GM12878 (cell line): ENCODE measurements around the gene NINL. TPM values are rescaled to one million over a fixed set of nuclear protein-coding genes. Genes with fewer than 3 reads are reported as not detected.
"Not testable (repeated sequence)": the region's sequence is repeated elsewhere in the genome, so short reads cannot be mapped to it uniquely, and the experiment has no call there.

Experiments used
- ATAC-seq: fragments of 200-7000 bp; cut with Tn5 transposase; 3 replicates; pipeline ENCODE4 v1.9.1; 2020; ENCODE audit warnings: mild to moderate bottlenecking, moderate library complexity
- BruUV-seq: library from RNA; stranded (reverse); fragments of 400-500 nt; replicated peaks from 2 replicates; lab custom pipeline; 2021; lab: Mats Ljungman, UMichigan
- CTCF ChIA-PET: fragments of 300-600 bp; sonication (Branson Sonifier 250); formaldehyde crosslinking; extraction: SDS; loops from one replicate; lab custom pipeline; 2021; ENCODE audit warnings: inconsistent platforms; lab: Yijun Ruan, JAX
- POLR2A ChIA-PET: fragments of 350-600 bp; formaldehyde crosslinking; extraction: SDS; loops from one replicate; lab custom pipeline; 2021; ENCODE audit warnings: inconsistent platforms; lab: Charles Lee
- RAD21 ChIA-PET: fragments of 300-600 bp; sonication (Branson Sonifier 250); formaldehyde crosslinking; loops from one replicate; lab custom pipeline; 2023; ENCODE audit warnings: antibody characterized with exemption; ENCODE audit not compliant: unreplicated experiment; lab: Charles Lee
- SMC1A ChIA-PET: fragments of 300-600 bp; sonication (Branson Sonifier 250); formaldehyde crosslinking; loops from one replicate; lab custom pipeline; 2023; ENCODE audit not compliant: unreplicated experiment, uncharacterized antibody; lab: Charles Lee
- DNase-seq: peaks from one replicate; pipeline ENCODE4 v3.0.0-alpha.2; 2011; ENCODE audit warnings: low read depth, low spot score
- FAIRE-seq: peaks from 3 replicates; lab custom pipeline; 2011; peaks lifted over from hg19 to GRCh38; lab: Jason Lieb, UNC
- H2AFZ ChIP-seq: 2 replicates; pipeline ENCODE4 v1.6.0; 2011; ENCODE audit warnings: low read depth, low read length, control low read depth; ENCODE audit not compliant: control insufficient read depth
- H3K27ac ChIP-seq: 2 replicates; pipeline ENCODE4 v1.5.1; 2011; ENCODE audit warnings: control low read depth; ENCODE audit not compliant: control insufficient read depth, insufficient read depth
- H3K27me3 ChIP-seq, 2 experiments: replicated peaks in 1 of 2; 2 replicates each; pipeline versions ENCODE4 v1.6.0 to v1.6.1; 2011; ENCODE audit warnings: low read length in 1 of 2; ENCODE audit not compliant: control insufficient read depth in 2 of 2, insufficient read depth in 2 of 2
- H3K36me3 ChIP-seq, 2 experiments: 2 replicates each; pipeline ENCODE4 v1.5.1; 2011; ENCODE audit warnings: low read length in 1 of 2; ENCODE audit not compliant: control insufficient read depth in 2 of 2, insufficient read depth in 2 of 2
- H3K4me1 ChIP-seq: 2 replicates; pipeline ENCODE4 v1.6.1; 2011; ENCODE audit warnings: mild to moderate bottlenecking, low read length, moderate library complexity, mixed read lengths; ENCODE audit not compliant: control insufficient read depth, insufficient read depth
- H3K4me2 ChIP-seq: 2 replicates; pipeline ENCODE4 v1.6.0; 2011; ENCODE audit warnings: control low read depth; ENCODE audit not compliant: control insufficient read depth, insufficient read depth
- H3K4me3 ChIP-seq: fragments of 200-600 bp; sonication (generic); 2 replicates; pipeline ENCODE4 v1.5.1; 2016
- H3K79me2 ChIP-seq: 2 replicates; pipeline ENCODE4 v1.6.0; 2011; ENCODE audit warnings: low read length; ENCODE audit not compliant: control insufficient read depth, insufficient read depth
- H3K9ac ChIP-seq: 2 replicates; pipeline ENCODE4 v1.8.0; 2011; ENCODE audit warnings: low read length, control low read depth, mixed read lengths; ENCODE audit not compliant: control insufficient read depth, insufficient read depth
- H3K9me3 ChIP-seq: replicated peaks from 3 replicates; pipeline ENCODE4 v1.5.1; 2011; ENCODE audit warnings: mild to moderate bottlenecking, low read length; ENCODE audit not compliant: control insufficient read depth, insufficient read depth
- H4K20me1 ChIP-seq: 2 replicates; pipeline ENCODE4 v1.6.0; 2011; ENCODE audit not compliant: control insufficient read depth, insufficient read depth
- ATF3 ChIP-seq: IDR thresholded peaks from 2 replicates; pipeline ENCODE4 v1.6.1; 2011; ENCODE audit warnings: low read depth, mild to moderate bottlenecking, low read length, moderate library complexity, borderline replicate concordance; ENCODE audit errors: extremely low read depth
- CHD1 ChIP-seq: IDR thresholded peaks from 2 replicates; pipeline ENCODE4 v1.6.1; 2012; ENCODE audit warnings: low read depth, low read length, improper control_type of control experiment
- EZH2 ChIP-seq: IDR thresholded peaks from 2 replicates; pipeline ENCODE4 v1.6.1; 2012; ENCODE audit warnings: low read depth, mild to moderate bottlenecking, control low read depth, inconsistent platforms, low read length, borderline replicate concordance; ENCODE audit not compliant: control insufficient read depth
- NR2F1 ChIP-seq: fragments of 450-650 bp; conservative IDR thresholded peaks from 2 replicates; pipeline ENCODE4 v1.6.1; 2017; ENCODE audit warnings: mild to moderate bottlenecking
- RBBP5 ChIP-seq: fragments of 200-600 bp; sonication (generic); conservative IDR thresholded peaks from 2 replicates; pipeline ENCODE4 v1.6.1; 2016
- RCOR1 ChIP-seq: conservative IDR thresholded peaks from 2 replicates; pipeline ENCODE4 v1.6.1; 2012; ENCODE audit warnings: low read depth, low read length, improper control_type of control experiment
- SMARCA5 ChIP-seq: fragments of 450-650 bp; IDR thresholded peaks from 2 replicates; pipeline ENCODE4 v1.6.1; 2017; ENCODE audit warnings: mild to moderate bottlenecking
- SREBF1 ChIP-seq: IDR thresholded peaks from 2 replicates; pipeline ENCODE4 v1.6.1; 2012; ENCODE audit warnings: mild to moderate bottlenecking, low read length
- TAF1 ChIP-seq: IDR thresholded peaks from 2 replicates; pipeline ENCODE4 v1.6.1; 2011; ENCODE audit warnings: mild to moderate bottlenecking, low read depth, low read length, borderline replicate concordance
- USF2 ChIP-seq: IDR thresholded peaks from 2 replicates; pipeline ENCODE4 v1.6.1; 2011; ENCODE audit warnings: low read depth, low read length, improper control_type of control experiment, borderline replicate concordance
- ZNF592 ChIP-seq: fragments of 450-650 bp; IDR thresholded peaks from 2 replicates; pipeline ENCODE4 v1.6.1; 2017; ENCODE audit warnings: mild to moderate bottlenecking, moderate library complexity
- WGBS: methylation state at CpG from one replicate; pipeline ENCODE4 v1.1.6; 2016; ENCODE audit warnings: low lambda C conversion rate; ENCODE audit not compliant: insufficient replicate concordance, insufficient coverage; ENCODE audit errors: missing lambda C conversion rate; 5-methylcytosine and 5-hydroxymethylcytosine counted together
- in situ Hi-C: fragments of 300-500 bp; cut with MboI; formaldehyde crosslinking; loops from 9 replicates; pipeline ENCODE4 v1.14.3; 2018; ENCODE audit warnings: mixed read lengths
- intact Hi-C: fragments of 100-400 bp; cut with micrococcal nuclease; formaldehyde crosslinking; loops from one replicate; pipeline ENCODE4 v1.14.2; 2022; ENCODE audit not compliant: unreplicated experiment
- polyA plus RNA-seq, 11 experiments: library from polyadenylated mRNA; depleted of rRNA in 4 of 11; unstranded in 6 of 11; stranded (reverse) in 5 of 11; fragments of >200 nt; fragmentation: Nextera tagmentation in 4 of 11; fragmentation: Illumina TruSeq in 1 of 11; extraction: Ambion mirVana in 4 of 11; extraction: Trizol in 1 of 11; gene quantifications; 1 replicate in 1 of 11; 2 replicates in 10 of 11; pipeline versions ENCODE4 v1.2.1 to v1.2.3, GENCODE V29; 2011 to 2016; ENCODE audit warnings: inconsistent platforms in 2 of 11, missing spikeins in 2 of 11, low read depth in 1 of 11
- total RNA-seq, 4 experiments: library from RNA; depleted of rRNA in 3 of 4; stranded (reverse); fragments of >200 nt in 3 of 4; fragmentation: Illumina TruSeq in 1 of 4; extraction: Trizol in 1 of 4; gene quantifications; 2 replicates each; pipeline versions ENCODE4 v1.2.1 to v1.2.3, GENCODE V29; 2013 to 2021

The NINL gene
- total and polyA plus RNA-seq, 10 of the 15 experiments (the other 5 are each of a cell fraction or from before 2014, with no cell fraction given): 0.04 to 0.77 (median 0.23) TPM; not detected in 1

- DNase-seq, H3K36me3 ChIP-seq, H3K9ac ChIP-seq, SMC1A ChIA-PET, H3K4me1 ChIP-seq, H3K9me3 ChIP-seq, H4K20me1 ChIP-seq, H3K79me2 ChIP-seq, H3K4me3 ChIP-seq, CTCF ChIA-PET, FAIRE-seq, BruUV-seq, POLR2A ChIA-PET, RAD21 ChIA-PET, in situ Hi-C loops, H3K4me2 ChIP-seq, H3K27me3 ChIP-seq, intact Hi-C loops, H3K27ac ChIP-seq, ATAC-seq, H2AFZ ChIP-seq: not testable (repeated sequence)
- WGBS: 100% methylated on average over 2 of the region's 2 CpGs
Measured at GRCh38 chr20:25630615-25631014, 45.3 kb upstream of the NINL start.

- Histone ChIP-seq H3K36me3 (no peaks in the 10 kb centered on the region), H3K4me1 (peaks cover 10% of the 10 kb centered on the region), H4K20me1 (no peaks in the 10 kb centered on the region), H2AFZ (no peak overlapping the region), H3K4me3 (no peak overlapping the region), H3K9me3 (peaks cover 2% of the 10 kb centered on the region; the same call in 1 of the 3 replicates), H3K27ac (no peak overlapping the region), H3K4me2 (no peak overlapping the region), H3K79me2 (no peaks in the 10 kb centered on the region), H3K9ac (no peak overlapping the region), H3K27me3 (no peaks in the 10 kb centered on the region)
- intact Hi-C loops (loop anchor here (10.0 kb wide), 1 partner anchor 315 kb away; no protein-coding TSS in a partner anchor), in situ Hi-C loops (no loop called here)
- CTCF ChIA-PET: no interaction called here
- POLR2A ChIA-PET: no interaction called here
- FAIRE-seq: no peak
- WGBS: 73% methylated on average over 8 of the region's 8 CpGs
- no peak; the same call in 2 of the 3 replicates for ATAC-seq
- no TSS peak for BruUV-seq
- DNase-seq: no peak
- RAD21 ChIA-PET: no interaction called here
- SMC1A ChIA-PET: no interaction called here
- TF ChIP-seq USF2: no peak
- TF ChIP-seq TAF1: no peak
- TF ChIP-seq RCOR1: no peak
- no peak for TF ChIP-seq ATF3
- no peak for TF ChIP-seq SMARCA5
- no peak for TF ChIP-seq SREBF1
- no peak for TF ChIP-seq CHD1
- no peak for TF ChIP-seq ZNF592
- no peak for TF ChIP-seq EZH2
- TF ChIP-seq NR2F1: no peak
- no peak for TF ChIP-seq RBBP5
Measured at GRCh38 chr20:25629816-25630499, 44.6 kb upstream of the NINL start.
